ENCODE results near the gene COBL. TPM values are rescaled to one million over a fixed set of nuclear protein-coding genes. Genes with fewer than 3 reads are reported as not detected.

The COBL gene
- total RNA-seq, 2 experiments from 2014 or later = not detected

DNA sequence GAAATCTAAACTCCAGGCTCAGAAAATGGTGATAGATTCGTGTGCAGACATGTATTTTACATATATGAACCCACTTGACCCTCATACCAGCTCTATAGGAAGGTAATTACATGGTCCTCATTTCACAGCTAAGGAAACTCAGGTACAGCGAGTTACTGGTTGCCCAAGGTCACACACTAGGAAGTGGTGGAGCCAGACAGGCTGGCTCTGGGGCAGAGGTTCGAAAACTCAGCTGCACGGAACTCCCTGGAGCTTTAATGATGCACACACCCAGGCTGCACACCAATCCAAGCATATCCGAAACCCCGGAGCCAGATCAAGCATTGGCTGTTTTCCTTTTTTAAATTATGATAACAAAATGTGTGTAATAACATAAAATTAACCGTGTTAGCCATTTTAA, 172.4 kb downstream of the COBL start:
- DNase-seq = no peak
- H3K27me3 Mint-ChIP-seq = peaks cover 13% of the 10 kb centered on the region
- CTCF ChIA-PET = interaction anchor here (0.8 to 1.3 kb wide), 3 partner anchors 10 to 676 kb away, joined by 3 to 4 read pairs (median 3); no protein-coding TSS in a partner anchor

DNA sequence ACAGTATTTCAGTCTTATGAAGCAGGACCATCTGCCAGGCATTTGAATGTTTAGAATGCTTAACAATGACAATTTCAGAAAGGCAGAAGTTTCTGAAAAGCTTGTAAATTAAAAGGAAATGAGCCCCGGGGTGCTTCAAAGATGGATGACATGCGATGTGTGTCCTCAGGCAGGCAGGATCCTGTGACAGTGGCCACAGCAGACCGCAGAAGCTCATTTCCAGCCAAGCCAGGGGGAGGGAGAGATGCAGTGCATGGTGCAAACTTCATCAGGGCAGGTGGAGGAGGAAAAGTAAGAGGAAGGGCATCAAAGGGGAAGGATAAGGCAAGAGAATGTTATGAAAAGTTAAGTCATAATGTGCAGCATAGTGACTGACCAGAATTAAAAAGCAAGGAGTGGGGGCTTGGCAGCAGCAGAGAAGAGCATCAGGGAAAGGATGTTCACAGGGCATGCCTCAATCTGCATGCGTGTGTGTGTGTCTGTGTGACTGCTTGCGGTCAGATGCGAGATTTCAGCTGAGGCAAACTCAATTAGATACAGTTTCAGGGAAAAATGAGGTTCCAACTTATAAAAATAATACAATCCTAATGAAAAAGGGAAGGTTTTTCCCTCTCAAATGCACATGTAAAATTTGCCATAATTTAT, 173.7 kb downstream of the COBL start:
- DNase-seq (no peak), ATAC-seq (no peak)
- Mint-ChIP-seq H3K36me3 (no peaks in the 10 kb centered on the region), H3K27ac (no peak overlapping the region), H3K4me3 (no peak overlapping the region), H3K9me3 (ENCODE audit: low read depth) (peaks cover 2% of the 10 kb centered on the region), H3K27me3 (peaks cover 13% of the 10 kb centered on the region), H3K4me1 (peaks cover 18% of the 10 kb centered on the region)
- CTCF ChIA-PET = interaction anchor here (1.2 to 3.8 kb wide), 4 partner anchors 18 to 1050 kb away, joined by 3 to 23 read pairs (median 18); no protein-coding TSS in a partner anchor

More for the DNA sequence above, 172.4 kb downstream of the COBL start:
- no peak for ATAC-seq
- no peak overlapping the region for H3K4me3 Mint-ChIP-seq
- no peak overlapping the region for H3K27ac Mint-ChIP-seq
- peaks cover 4% of the 10 kb centered on the region for H3K9me3 Mint-ChIP-seq (ENCODE audit: low read depth)
- H3K36me3 Mint-ChIP-seq = no peaks in the 10 kb centered on the region
- peaks cover 18% of the 10 kb centered on the region for H3K4me1 Mint-ChIP-seq

DNA sequence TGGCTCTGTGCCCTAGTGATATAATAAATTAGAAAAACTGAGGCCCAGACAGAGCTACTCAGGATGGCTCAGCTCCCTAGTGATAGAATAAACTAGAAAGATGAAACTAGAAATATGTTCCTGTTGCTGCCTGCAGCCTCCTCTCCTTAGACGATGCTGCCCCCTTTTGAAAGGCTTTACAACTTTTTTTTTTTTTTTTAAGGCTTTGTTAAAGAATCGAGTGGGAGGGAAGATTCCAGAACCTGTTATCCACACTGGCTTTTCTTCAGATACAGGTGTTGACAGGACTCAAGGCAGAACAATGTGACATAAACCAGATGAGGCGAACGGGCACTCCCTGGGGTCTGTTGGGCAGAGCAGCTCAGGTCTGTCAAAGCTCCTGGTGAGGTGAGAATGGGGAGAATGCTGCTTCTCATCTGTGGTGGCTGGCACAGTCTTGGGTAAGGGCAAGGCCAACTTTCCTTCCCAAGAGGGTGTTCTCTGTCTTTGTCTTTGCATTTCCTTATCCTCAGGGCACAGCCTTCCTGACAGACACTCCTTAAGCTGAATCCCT, 175.1 kb downstream of the COBL start:
- peaks cover 13% of the 10 kb centered on the region for H3K27me3 Mint-ChIP-seq
- no peaks in the 10 kb centered on the region for H3K9me3 Mint-ChIP-seq (ENCODE audit: low read depth)
- no peak for ATAC-seq
- peaks cover 18% of the 10 kb centered on the region for H3K4me1 Mint-ChIP-seq
- H3K27ac Mint-ChIP-seq = no peak overlapping the region
- no peak overlapping the region for H3K4me3 Mint-ChIP-seq
- CTCF ChIA-PET = interaction anchor here (0.6 to 3.8 kb wide), 27 partner anchors 11 to 1049 kb away, joined by 3 to 23 read pairs (median 3); no protein-coding TSS in a partner anchor
- H3K36me3 Mint-ChIP-seq = no peaks in the 10 kb centered on the region
- no peak for DNase-seq

DNA sequence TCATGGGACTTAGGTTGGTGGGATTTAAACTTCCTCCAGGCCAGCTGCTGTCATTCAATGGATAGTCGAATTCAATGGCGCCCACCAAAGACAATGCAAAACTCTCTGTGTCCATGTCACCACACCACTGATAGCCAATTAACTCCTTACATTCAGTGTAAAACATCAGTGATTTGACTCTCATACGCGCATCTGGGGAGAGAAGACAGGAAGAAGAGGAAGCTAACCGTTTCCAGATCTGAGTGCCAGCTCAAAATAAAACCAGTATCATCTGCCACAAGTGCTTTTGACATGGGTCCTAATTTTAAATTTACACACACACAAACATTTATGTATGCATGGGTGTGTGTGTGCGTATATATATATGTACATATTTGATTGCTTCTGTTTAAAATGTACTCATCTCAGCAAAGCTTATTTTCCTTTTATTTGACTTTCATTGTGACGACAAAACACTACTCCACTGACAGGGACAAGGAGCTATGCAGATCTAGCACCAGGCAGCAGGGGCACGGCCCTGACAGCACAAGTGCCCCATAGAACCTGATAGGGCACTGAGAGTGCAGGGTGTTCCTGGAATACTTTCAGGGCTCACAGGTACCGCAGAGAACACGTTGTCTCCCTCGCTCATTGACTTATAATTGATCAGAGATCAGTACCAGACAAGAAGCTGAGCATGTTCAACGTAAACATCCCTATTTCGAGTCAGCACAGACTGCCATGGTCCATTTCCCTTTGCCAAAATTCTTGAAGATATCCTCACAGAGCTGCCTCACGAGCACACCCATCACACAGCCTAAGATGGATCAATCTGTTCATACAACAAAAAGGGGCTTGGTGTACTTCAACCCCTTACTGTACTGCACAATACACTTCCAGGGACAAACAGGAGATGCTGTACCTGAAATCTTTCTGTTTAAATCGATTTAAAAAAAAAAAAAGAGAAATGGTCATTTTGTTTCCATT, 176.1 kb downstream of the COBL start:
- ATAC-seq (no peak), DNase-seq (no peak)
- H3K4me1 Mint-ChIP-seq = peaks cover 18% of the 10 kb centered on the region
- H3K4me3 Mint-ChIP-seq = no peak overlapping the region
- no peaks in the 10 kb centered on the region for H3K36me3 Mint-ChIP-seq
- H3K9me3 Mint-ChIP-seq (ENCODE audit: low read depth) = no peaks in the 10 kb centered on the region
- H3K27me3 Mint-ChIP-seq = peaks cover 13% of the 10 kb centered on the region
- H3K27ac Mint-ChIP-seq = no peak overlapping the region
- CTCF ChIA-PET = interaction anchor here (0.7 to 3.8 kb wide), 22 partner anchors 12 to 672 kb away, joined by 3 to 23 read pairs (median 4); no protein-coding TSS in a partner anchor

DNA sequence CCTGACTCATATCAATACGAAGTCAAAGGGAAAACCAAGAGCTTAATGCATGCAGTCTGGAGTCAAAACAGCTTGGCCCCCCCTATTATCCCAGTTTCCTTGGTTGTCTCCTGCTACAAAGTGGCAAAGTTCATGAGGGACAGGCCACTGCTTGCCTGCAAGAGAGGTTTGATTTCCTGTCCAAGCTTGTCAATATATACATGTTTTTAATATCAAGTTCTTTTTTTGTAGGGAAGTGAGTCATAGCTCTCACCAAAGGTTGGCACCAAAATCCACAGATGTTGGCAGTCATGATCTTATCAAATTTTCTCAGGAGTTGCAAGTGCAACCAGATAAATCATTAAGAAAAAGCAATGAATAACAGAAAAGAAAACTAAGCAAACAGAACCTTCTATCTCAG, 176.8 kb downstream of the COBL start:
- CTCF ChIA-PET = interaction anchor here (1.1 to 3.8 kb wide), 7 partner anchors 21 to 672 kb away, joined by 3 to 23 read pairs (median 15); no protein-coding TSS in a partner anchor

DNA sequence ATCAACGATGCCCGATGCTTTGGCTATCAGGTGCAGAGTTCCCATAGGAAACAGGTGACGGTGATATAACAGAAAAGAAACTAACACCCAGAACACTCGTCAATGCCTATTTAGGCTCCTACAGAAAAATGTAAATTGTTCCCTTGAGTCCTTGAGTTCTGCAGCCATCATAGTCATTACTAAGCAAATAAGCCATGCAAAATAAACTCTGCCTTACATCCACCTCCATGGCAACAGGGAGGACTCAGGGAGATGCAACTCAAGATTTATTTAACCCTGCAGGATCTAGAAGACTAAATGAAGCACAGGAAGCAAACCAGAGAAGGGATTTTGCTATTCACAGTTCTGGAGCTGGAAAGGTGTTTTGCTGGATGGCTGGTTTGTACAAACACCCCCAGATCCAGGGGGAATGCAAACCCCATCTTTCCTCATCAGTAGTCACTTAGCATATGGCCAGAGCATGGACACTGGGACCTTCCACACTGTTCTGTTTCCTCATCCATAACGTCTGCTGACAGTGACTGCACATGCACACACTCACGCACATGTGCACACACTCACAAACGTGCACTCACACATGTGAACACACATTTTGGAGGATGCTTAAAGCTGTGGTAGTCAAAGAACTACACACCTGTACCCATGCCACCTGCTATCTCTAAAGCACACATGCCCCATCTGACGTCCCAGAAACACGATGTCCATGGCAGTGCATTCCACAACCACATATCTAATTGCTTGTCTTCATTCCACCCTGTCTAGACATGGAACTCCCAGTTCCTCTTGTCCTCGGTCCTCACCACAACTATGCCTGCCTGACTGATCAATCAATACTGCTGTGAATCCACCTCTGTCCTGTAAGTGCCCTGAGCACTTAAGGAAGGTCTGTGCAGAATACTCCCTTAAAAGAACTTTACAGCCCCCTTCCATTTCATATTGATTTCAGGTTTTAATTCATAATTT, 178.2 kb downstream of the COBL start:
- Mint-ChIP-seq H3K36me3 (no peaks in the 10 kb centered on the region), H3K9me3 (ENCODE audit: low read depth) (no peaks in the 10 kb centered on the region), H3K4me3 (no peak overlapping the region), H3K27ac (no peak overlapping the region), H3K4me1 (peaks cover 18% of the 10 kb centered on the region), H3K27me3 (peaks cover 10% of the 10 kb centered on the region)
- CTCF ChIA-PET = interaction anchor here (1.4 kb wide), 1 partner anchor 23 kb away, joined by 3 read pairs; no protein-coding TSS in a partner anchor
- no peak for DNase-seq
- no peak for ATAC-seq

More for the DNA sequence above, 176.8 kb downstream of the COBL start:
- Mint-ChIP-seq H3K27me3 (peaks cover 13% of the 10 kb centered on the region), H3K4me1 (peaks cover 18% of the 10 kb centered on the region), H3K27ac (no peak overlapping the region), H3K4me3 (no peak overlapping the region), H3K9me3 (ENCODE audit: low read depth) (no peaks in the 10 kb centered on the region), H3K36me3 (no peaks in the 10 kb centered on the region)
- no peak for DNase-seq
- ATAC-seq = no peak

DNA sequence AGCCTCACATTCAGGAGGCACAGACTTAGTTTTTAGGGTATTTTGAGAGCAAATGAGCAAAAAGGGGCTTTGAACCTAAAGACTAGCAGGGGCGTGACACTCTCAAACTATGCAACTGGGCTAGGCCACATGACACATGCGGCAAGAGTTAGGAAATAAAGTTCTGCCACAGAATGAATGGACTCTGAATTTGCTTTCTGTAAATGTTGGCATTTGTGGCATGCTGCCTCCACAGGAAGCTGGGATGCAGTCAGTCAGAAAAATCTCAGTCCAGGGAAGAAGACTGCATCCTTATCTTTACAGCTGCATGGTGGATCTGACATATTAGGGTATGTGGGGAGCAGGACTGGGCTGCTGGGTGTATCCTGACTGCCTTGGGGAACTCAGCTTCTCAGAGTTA, 181.0 kb downstream of the COBL start:
- Mint-ChIP-seq H3K4me3 (no peak overlapping the region), H3K27ac (no peak overlapping the region), H3K27me3 (no peaks in the 10 kb centered on the region), H3K36me3 (no peaks in the 10 kb centered on the region), H3K4me1 (peaks cover 13% of the 10 kb centered on the region), H3K9me3 (ENCODE audit: low read depth) (no peaks in the 10 kb centered on the region)
- DNase-seq (no peak), ATAC-seq (no peak)
- CTCF ChIA-PET = no interaction called here

DNA sequence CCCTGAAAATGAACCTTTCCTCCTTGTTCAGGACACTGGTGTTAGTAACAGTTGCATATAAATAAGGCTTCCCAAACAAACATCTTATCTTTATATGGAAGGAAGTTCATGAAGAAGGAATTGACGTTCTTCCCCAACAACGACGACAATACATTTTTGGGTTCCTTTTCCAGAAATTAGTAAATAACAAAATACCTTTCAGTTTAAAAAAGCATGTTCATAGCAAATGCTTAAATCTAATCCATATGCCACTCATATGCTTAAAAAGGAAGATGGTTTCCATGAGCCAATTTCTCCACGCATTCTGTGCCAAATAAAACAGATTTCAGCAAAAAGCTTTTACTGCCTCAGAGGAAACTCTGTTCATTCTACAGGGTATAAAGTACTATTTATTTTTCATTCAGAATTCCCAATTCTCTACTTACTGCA, 182.6 kb downstream of the COBL start:
- H3K27ac Mint-ChIP-seq = no peak overlapping the region
- peaks cover 2% of the 10 kb centered on the region for H3K27me3 Mint-ChIP-seq
- DNase-seq = no peak
- H3K36me3 Mint-ChIP-seq = no peaks in the 10 kb centered on the region
- H3K4me3 Mint-ChIP-seq = no peak overlapping the region
- CTCF ChIA-PET = interaction anchor here (0.6 kb wide), 1 partner anchor 10 kb away, joined by 3 read pairs; no protein-coding TSS in a partner anchor
- H3K9me3 Mint-ChIP-seq (ENCODE audit: low read depth) = no peaks in the 10 kb centered on the region
- H3K4me1 Mint-ChIP-seq = no peaks in the 10 kb centered on the region
- no peak for ATAC-seq

DNA sequence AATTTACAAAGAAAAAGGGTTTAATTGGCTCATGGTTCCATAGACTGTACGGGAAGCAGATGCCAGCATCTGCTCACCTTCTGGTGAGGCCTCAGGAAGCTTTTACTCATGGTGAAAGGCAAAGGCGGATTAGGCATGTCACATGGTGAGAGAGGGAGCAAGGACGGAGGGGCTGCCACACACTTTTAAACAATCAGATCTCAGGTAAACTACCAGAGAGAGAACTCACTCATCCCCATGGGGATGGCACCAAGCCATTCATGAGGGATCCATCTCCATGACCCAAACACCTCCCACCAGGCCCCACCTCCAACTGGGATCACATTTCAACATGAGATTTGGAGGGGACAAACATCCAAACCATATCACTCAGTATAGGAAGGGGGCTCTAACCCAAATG, 183.9 kb downstream of the COBL start:
- no peak for DNase-seq
- no peak for ATAC-seq
- H3K27ac Mint-ChIP-seq = no peak overlapping the region
- H3K27me3 Mint-ChIP-seq = peaks cover 2% of the 10 kb centered on the region
- no peaks in the 10 kb centered on the region for H3K4me1 Mint-ChIP-seq
- CTCF ChIA-PET = no interaction called here
- H3K36me3 Mint-ChIP-seq = no peaks in the 10 kb centered on the region
- H3K9me3 Mint-ChIP-seq (ENCODE audit: low read depth) = no peaks in the 10 kb centered on the region
- H3K4me3 Mint-ChIP-seq = no peak overlapping the region

DNA sequence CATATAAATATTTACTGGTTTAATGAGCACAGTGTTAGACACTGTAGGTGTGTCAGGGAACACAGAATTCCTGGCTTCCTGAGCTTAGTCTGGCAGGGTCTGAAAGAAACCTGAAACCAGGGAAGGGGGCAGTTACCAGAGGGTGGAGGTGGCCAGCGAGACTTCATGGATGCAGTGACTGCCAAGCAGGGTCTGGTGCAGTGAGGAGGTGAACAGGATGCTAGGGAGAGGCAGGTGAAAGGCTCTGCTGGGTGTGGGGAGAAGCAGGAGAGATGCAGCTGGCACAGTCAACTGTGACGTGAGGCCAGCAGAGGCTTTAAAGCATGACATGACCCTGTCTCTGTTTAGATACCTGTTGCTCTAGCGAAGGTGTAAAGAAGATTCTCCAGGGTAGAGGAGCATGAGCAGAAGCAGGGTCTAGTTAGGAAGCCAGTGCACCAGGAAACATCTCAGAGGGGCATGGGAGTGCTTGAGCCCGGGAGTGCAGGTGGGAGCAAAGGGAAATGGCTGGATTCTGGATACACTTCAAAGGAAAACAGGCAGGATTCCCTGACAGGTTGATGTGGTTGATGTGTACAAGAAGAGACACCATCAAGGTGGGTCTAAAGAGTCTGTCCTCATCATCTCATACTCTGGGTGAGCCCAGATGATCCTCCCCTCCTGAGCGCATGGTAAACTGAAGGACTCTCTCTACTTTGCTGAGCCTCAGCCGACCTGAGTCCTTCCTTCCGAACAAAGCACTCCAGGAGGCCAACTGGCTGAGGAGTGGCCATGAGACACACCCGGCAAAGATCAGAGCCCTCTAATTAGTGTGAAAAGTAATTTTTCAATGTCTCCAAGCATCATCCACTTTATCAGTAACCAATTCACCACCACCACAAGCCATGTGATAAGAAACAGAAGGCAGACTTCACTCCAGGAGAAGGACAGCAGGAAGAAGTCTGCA, 186.8 kb downstream of the COBL start:
- H3K27me3 Mint-ChIP-seq = peaks cover 2% of the 10 kb centered on the region
- H3K36me3 Mint-ChIP-seq = no peaks in the 10 kb centered on the region
- ATAC-seq (no peak), DNase-seq (peak; percentile 30)
- no peak overlapping the region for H3K4me3 Mint-ChIP-seq
- H3K9me3 Mint-ChIP-seq (ENCODE audit: low read depth) = no peaks in the 10 kb centered on the region
- no peak overlapping the region for H3K27ac Mint-ChIP-seq
- no peaks in the 10 kb centered on the region for H3K4me1 Mint-ChIP-seq
- CTCF ChIA-PET = no interaction called here

DNA sequence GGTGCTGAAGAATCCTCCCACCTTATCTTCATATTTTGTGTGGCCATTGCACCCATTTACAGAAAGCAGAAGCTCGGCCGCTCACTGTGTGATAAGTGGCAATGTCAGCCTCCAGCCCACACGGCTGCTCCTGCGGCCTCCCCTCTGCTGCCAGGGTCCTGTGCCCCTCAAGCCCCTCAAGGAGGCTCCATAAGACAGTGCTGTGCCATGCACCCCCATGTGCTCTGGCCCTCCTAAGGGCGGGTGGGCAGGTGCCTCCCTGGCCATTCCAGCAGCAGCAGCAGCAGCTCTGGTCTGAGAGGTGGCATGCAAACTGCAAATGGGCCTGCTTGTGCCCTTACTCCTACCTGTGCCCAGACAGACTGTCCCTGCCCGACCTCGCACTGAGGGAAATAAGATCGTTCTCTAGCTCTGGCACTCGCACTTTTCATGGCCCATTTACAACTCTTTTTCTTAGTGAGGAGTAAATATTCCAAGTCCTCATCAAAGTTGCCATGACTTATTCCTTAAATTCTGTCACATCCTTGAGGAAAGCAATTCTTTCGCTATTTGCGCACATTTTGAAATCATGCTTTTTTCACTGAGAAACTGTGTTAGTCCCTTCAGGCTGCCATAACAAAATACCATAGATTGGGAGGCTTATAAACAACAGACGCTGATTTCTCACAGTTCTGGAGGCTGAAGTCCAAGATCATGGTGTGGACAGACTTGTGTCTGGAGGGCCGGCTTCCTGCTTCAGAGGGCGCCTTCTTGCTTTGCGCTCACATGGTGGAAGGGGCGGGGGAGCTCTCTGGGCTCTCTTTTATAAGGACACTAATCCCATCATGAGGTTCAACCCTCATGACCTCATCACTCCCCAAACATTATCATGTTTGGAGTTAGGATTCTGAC, 187.8 kb downstream of the COBL start:
- H3K36me3 Mint-ChIP-seq = no peaks in the 10 kb centered on the region
- no peak overlapping the region for H3K4me3 Mint-ChIP-seq
- H3K27ac Mint-ChIP-seq = no peak overlapping the region
- peaks cover 2% of the 10 kb centered on the region for H3K27me3 Mint-ChIP-seq
- CTCF ChIA-PET = interaction anchor here (1.2 kb wide), 1 partner anchor 32 kb away, joined by 3 read pairs; no protein-coding TSS in a partner anchor
- DNase-seq (peak; percentile 27), ATAC-seq (no peak)
- no peaks in the 10 kb centered on the region for H3K9me3 Mint-ChIP-seq (ENCODE audit: low read depth)
- H3K4me1 Mint-ChIP-seq = peaks cover 2% of the 10 kb centered on the region

Measured in activated CD8-positive, alpha-beta memory T cell treated with anti-CD3 and anti-CD28 coated beads, Interleukin-2, amount 10 ng/mL, durations not matched to agents 7 days and 5 days (primary cell).